ENCODE measurements around the gene PLA2G4E.

- TF ChIP-seq POLR2A (IDR thresholded peaks at IDR 0.05), result no peak
- peak; percentile 73 to 93 (median 91) for TF ChIP-seq CTCF (IDR thresholded peaks at IDR 0.05)
Observed at GRCh38 chr15:41989573-41990242, 31.1 kb downstream of the PLA2G4E start.
